ENCODE results near the gene KDELR3.

GRCh38 chr22:38523029-38523428, 55.1 kb downstream of the KDELR3 start:
- TF ChIP-seq CTCF (IDR thresholded peaks at IDR 0.05) (no peak), POLR2AphosphoS5 (IDR thresholded peaks at IDR 0.05; ENCODE audit: low read depth, low read length) (no peak), SIN3A (IDR thresholded peaks at IDR 0.05; ENCODE audit: borderline replicate concordance, insufficient read depth, low read depth, low read length) (no peak), TCF7L2 (IDR thresholded peaks at IDR 0.05; ENCODE audit: low read depth, low read length) (no peak)

Measured in Panc1 (cell line).